HG02798 (cell line): ENCODE data around the gene PRIM2.
"Not testable (repeated sequence)": the region's sequence is repeated elsewhere in the genome, so short reads cannot be mapped to it uniquely, and the experiment has no call there.

Source experiments
- ATAC-seq: cut with Tn5 transposase; IDR thresholded peaks from one replicate; pipeline ENCODE4 v1.9.1; 2021; ENCODE audit warnings: mild to moderate bottlenecking; ENCODE audit not compliant: unreplicated experiment, poor library complexity

The PRIM2 gene

DNA sequence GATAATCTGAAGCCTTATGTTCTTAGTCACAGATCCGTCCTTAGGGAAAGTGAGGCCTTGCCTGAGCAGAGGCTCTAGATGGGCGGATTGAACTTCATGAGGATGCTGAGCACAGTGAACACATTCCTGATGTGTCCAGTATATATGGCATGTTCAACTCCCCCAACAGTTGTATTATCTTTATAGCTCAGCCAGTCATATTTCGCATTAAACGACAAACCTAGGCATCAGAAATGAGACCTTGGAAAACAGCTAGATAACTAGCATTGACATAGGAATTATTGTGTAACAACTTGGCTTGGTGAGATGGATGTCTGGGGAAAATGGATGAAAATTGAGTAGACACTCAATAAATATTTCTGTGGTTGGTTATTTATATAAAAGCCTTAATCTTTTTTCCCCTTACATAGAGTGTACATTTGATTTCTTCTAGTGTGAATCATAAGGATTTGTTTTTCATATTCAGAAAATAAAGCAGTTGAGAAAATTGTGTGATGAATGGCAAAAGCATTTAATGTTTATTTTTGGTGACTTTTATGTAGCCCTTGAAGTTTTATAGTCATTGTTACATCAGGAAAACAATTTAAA is 169.2 kb downstream of the PRIM2 start:
- ATAC-seq = not testable (repeated sequence)

DNA sequence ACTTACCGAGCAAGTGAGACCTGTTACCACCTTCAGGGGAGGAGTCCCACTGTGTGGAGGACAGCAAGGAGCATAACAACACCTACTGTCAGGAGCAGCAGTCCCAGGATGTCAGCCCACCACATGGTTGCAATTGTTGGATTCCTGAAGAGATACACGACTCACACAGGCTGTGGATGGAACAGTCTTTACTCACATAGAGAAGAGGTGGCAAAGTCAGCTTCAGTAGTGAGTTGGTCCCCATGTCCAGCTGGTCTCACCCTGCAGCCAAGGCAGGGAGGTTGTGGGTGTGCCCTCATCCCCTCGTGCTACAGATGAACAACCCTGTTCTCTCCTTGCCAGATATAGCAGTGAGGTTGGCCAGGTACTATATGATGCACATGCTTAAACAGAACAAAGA is 171.1 kb downstream of the PRIM2 start:
- not testable (repeated sequence) for ATAC-seq

DNA sequence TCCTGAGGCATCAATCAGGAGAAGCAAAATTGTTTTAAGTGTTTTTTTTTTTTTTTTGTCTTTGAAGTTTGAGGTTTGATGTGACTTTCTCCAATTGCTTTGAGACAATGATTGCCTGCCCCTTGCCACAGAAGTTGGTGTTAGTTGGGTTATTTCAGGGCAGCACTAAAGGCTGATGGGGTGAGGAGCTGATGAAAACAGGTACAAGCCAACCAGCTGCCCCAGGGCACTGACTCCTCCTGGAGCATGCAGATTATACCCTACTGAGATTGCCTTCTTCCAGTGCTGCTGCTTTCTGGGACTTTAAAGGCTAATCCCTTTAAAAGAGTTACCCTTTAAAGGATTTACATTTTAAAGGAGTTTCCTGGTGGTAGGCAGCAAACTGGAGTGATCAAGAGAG is 172.5 kb downstream of the PRIM2 start:
- ATAC-seq = not testable (repeated sequence)

DNA sequence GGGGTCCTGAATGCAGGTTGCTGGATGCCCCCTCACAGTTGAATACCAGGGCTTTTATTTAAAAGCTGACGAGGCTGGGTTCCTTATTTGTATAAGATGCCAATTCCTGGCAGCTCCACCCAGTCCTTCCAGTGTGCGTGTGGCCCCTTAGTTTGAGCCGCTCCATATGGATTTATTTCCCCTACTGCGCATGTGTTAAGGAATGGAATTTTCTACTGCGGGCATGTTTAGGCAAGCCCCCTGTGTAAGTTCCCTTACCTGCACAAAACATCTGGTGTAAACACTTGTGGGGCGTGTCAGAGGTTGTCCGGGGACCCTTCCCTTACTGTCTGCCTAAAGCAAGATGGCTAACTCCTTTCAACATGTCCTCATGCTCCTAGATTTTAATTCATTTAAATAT is 174.4 kb downstream of the PRIM2 start:
- ATAC-seq = not testable (repeated sequence)

DNA sequence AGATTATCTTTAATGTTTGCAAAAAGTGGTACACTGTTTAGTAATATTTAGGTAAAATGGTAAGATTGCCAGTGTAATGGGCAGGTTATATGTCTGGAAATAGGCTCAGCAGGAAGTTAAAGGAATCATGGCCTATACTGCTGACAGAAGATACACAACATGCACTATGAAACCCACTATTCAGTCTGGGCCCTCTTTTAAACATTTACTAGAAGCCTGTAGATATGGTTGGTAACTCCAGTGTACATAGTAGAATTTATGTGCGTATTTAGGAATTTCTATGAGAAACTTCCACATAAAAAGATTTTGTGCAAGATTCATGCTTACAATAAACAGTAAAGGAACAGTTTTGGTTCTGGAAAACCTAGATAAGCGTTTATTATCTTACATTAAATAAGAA is 178.8 kb downstream of the PRIM2 start:
- ATAC-seq = not testable (repeated sequence)

DNA sequence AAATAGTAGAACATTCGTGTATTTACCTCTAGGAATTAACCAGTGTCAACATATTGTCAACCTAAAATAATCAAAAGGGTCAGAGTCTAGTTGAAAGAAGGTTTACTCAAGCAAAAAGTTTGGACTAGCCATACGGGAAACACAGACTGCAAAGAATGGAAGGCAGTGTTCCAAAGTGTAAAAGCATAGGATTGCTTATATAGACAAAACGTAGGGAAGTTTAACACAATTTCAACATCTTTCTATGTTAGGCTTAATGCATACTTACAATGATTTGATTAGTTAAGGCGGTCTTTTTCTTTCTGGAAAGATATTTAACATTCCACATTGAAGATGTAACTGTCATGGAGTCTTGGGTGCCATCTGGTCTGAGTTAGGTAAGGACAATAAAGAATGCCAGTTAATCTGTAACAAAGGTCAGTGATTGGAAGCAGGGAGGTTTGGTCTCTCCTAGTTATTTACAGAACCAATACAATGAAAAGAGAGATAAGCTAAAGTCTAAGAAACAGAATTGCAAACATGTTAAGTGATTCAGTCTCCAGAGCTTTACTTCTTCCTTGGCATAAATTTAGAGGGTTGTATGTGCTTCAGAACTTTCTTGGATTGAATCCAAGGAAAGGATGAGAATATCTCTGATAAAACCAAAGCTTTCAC is 183.1 kb downstream of the PRIM2 start:
- not testable (repeated sequence) for ATAC-seq

DNA sequence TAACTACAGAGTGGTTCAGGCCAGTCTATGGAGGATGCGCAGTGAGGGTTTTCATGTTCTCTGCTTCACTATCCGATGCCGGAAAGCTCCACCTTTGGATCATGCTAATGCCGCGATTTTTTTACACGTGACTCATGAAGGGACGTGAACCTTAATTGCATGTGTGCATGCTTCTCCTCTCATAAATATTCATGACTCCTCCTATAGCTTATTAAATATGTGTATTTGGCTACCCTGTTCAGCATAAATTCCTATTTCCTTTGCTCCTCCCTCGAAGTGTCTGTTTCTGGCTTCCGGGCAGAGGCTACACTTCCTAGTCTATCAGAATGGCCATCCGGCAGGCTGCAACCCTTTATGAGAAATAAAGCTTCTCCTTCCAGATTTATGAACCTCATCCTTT is 185.0 kb downstream of the PRIM2 start:
- ATAC-seq = not testable (repeated sequence)

DNA sequence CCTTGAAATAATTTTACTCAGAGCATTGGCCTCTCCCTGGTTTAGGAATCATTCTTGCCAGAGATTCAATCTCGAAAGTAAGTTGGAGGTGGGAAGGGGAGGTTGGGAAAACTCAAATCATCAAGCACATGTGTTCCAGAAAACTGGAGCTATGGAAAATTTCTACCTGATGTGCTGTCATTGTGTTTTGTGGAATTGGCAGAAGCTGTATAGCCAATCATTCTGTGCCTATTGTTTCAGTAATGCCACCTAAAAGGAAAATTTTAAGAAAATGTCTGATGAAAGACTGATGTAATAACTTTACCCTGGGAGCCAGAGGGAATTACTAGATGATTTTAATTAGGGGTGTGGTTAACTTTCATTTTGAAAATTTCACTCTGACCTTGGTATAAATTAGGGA is 187.8 kb downstream of the PRIM2 start:
- ATAC-seq = not testable (repeated sequence)

DNA sequence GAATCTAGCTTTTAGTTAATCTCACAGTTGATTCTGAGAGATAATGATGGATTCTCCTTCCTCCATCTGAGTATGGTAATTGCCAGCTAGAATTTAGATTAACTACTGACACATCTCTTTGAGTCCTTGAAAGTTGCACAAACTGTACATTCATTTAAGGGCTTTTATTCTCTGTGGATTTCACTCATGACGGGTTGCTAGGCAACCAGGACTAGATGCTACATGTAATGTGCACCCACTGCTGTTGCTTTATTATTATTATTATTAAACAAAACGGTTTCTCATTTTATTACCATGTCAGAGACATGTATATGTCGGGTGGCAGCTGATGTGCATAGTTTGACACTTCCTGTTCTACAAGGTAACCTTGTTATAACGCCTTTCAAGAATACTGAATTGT is 193.0 kb downstream of the PRIM2 start:
- not testable (repeated sequence) for ATAC-seq

DNA sequence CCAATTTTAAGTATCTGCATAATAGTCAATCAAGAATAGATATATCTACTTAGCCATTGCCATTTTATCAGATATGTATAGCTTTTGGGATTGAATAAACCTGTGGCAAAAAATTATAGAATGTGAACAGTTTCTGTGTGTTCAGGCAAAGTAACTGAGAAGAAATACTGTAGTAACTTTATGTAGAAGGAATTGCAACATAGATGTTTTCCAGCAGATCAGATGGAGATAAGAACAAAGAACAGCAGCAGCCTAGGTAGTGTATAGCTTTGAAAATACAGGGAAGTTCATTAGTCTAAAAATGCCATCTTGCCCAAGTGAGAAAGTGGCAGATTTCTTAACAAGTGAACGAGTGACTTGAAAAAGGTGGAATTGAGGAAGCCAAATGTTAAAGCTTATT is 197.7 kb downstream of the PRIM2 start:
- ATAC-seq = not testable (repeated sequence)

DNA sequence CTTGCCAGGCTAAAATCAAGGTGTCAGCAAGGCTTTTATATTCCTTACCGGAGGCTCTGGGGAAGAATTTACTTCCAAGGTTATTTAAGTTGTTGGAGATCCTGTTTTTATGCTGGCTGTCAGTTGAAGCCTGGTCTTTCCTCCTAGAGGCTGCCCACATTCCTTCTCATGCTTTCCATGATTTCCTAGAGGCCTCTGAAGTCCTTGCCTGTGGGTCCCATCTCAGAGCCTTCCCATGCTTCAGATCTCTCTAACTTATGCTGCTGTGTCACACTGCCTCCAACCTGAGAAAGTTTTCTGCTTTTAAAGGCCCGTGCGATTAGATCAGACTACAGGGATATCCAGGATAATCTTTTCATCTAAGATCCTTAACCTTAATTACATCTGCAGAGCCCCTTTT is 198.4 kb downstream of the PRIM2 start:
- not testable (repeated sequence) for ATAC-seq

DNA sequence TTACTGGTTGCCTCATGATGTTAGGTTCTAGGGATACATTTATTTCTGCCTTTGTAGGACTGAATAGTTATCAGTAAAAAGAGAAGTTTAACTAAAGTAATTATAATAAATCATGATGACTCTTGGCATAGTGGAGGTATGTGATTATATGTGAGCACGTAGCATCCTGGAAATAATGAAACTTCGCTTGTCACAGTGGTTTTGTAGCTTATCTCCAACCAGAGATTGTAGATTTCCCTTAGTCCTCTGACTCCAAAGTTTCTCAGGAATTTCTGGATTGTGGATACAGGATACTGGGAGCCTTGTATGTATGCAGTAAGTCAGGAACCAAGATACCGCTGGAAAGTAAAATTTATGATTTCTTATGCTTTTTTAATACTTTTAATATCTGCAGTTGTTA is 199.3 kb downstream of the PRIM2 start:
- ATAC-seq = not testable (repeated sequence)

DNA sequence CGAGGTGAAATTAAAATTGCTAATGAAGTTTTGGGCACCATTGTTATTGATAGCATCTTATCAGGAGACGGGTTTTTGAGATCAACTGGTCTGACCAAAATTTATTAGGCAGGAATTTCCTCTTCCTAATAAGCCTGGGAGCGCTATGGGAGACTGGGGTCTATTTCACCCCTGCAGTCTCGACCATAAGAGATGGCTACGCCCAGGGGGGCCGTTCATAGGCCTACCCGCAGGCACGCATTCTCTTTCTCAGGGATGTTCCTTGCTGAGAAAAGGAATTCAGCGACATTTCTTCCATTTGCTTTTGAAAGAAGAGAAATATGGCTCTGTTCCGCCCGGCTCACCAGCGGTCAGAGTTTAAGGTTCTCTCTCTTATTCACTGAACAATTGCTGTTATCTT is 201.8 kb downstream of the PRIM2 start:
- not testable (repeated sequence) for ATAC-seq

DNA sequence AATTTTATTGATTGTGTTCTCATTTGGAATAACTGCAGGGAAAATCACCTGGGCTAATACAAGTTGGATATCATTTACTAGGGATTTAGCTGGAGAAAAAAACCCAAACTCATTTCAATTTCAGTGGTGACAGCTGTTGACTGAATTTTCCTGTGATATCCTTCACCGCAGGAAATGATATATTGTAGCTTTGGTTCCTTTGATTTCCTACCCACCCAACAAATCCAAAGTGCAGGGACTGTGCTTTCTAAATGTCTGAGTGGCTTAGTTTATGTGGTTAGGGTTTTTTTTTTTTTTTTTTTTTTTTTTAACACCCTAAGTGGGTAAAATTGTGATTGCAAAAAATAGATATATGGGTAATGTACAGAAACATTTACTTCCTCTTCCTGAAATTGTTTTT is 203.7 kb downstream of the PRIM2 start:
- ATAC-seq = not testable (repeated sequence)

DNA sequence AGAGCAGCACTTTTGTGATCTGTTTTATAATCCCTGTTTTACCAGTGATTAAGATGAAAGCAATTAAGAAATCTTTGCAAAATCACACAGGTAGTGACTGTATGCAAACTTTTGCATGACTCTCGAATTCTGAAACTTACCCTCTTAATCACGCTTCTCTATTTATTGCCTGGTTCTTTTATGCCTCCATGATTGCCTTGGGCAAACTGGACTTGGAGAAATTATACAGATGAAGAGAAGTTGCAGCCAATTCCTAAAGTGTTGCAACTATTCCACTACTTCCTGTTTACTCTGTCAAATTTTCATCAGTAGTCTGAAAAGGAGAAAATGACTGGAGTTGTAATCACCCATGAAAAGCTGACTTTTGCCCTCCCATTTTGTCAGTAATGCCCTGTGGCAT is 205.8 kb downstream of the PRIM2 start:
- not testable (repeated sequence) for ATAC-seq

DNA sequence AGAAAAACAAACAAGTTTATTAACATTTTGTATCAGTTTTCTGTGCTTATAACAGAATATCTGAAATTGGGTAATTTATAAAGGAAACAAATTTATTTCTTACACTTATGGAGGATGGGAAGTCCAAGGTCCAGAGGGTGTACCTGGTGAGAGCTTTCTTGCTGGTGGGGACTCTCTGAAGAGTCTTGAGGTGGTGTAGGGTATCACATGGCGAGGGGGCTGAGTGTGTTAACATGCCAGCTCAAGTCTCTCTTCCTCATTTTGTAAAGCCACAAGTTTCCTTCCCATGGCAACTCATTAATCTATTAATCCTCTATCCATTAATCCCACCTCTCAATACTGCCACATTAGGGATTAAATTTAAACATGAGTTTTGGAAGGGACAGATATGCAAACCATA is 212.3 kb downstream of the PRIM2 start:
- not testable (repeated sequence) for ATAC-seq

DNA sequence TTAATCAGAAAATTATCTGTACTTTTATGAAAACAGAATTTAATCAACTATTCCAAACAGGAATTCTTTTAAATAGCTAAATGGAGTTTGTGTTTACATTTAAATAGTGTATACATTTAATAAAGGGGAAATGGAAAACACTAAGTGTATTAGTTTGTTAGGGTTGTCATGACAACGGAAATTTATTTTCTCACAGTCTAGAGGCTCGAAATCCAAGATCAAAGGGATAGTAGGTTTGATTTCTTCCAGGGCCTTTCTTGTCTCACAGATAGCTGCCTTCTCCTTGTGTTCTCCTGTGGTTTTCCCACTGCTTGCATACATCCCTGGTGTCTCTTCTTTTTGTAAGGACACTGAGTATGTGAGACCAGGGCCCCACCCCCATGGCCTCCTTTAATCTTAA is 215.2 kb downstream of the PRIM2 start:
- ATAC-seq = not testable (repeated sequence)

DNA sequence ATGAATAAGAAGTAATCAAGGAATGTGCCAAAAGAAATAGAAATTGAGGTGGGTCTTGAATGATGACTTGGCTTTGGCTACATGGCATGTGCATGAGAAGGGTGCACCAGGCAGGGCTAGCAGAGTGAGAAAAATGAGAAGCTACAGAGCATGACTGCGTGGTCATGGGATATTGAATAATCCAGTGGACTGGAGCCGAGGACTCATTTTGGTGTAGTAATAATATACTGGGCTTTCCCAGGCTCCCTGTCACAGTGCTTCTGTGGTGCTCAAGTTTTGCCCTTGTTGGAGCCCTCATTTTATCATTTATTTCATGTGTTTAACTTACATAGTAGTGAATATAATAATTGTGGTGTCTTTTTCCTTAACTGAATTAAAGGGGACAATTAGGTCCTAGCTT is 217.7 kb downstream of the PRIM2 start:
- not testable (repeated sequence) for ATAC-seq

DNA sequence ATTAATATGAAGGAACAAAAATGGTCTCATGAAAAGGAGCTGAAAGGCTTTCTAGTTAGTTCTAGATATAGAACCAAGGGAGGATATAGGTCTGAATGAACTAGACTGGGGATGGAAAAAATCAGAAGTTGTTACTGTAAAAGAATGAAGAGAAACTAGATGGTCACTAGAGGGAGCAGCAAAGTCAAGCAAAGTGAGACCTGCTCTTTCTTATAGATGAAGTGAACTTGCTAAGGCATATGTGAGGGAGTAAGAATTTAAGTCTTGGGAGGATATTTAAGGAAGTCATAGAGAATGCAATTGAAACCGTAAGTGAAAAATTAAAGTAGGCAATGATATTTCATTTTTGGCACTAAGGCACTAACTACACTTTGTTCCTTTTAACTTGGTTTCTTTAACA is 218.6 kb downstream of the PRIM2 start:
- ATAC-seq = peak; percentile 78

DNA sequence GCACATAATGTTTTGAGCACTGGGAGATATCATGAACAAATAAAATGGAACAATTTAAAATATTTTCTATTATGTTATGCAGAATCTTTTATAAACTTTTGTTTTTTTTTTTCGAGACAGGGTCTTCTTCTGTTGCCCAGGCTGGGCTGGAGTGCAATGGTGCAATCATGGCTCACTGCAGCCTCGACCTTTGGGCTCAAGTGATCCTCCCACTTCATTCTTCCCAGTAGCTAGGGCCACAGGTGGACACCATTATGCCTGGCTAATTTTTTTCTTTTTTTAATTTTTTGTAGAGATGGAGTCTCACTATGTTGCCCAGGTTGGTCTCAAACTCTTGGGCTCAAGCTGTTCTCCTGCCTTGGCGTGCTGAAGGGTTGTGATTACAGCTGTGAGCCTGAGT is 220.5 kb downstream of the PRIM2 start:
- ATAC-seq = not testable (repeated sequence)

DNA sequence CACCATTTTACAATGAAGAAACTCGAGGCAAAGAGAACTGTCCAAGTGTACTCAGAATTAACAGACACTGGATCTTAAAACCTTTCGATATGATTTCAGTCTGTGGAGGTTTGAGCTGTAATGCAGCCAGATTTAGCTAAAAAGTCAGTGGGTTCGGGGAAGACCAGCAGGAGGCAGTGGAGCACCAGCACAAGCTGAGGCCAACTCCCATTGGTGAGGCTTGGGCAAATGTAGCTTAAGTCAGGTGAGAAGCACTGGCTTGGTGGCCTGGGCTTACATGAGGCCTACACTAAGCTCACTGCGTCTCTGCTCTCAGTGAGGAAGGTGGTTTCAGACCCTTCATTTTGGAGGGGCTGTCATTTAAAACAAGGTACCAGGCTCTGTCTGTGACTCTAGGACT is 234.5 kb downstream of the PRIM2 start:
- not testable (repeated sequence) for ATAC-seq

DNA sequence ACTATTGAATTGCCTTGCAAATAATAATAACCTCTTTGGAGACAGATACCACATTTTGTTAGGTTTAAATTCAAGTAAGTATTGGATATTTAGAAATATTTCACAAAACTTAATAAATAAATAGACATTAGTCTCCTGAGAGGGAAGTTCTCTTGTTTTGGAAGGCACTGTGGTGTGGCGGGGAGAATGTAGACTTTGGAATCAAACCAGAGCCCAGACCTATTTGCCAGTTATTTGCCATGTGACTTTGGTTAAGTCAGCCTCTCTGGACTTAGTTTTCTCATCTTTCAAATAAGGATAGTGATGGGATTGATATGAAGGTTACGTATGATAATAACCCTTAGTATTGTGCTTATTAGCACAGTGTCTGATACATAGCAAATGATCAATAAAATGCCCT is 240.4 kb downstream of the PRIM2 start:
- ATAC-seq = not testable (repeated sequence)
